Measurements from ENCODE around the gene RAP2A.
A peak's percentile ranks its signal among the peaks of the same experiment; 100 is the strongest.

The RAP2A gene

GRCh38 chr13:97433727-97434396 is at the start of gene RAP2A:
RAP2A (plus strand) TSS chr13:97434169; CDS start chr13:97434471, 302 bp downstream.
- peak; percentile 91 for DNase-seq

GRCh38 chr13:97384371-97384770 is 49.6 kb upstream of the RAP2A start:
- no peak for DNase-seq

- DNase-seq = no peak
Observed at GRCh38 chr13:97385146-97385545, 48.8 kb upstream of the RAP2A start.

- DNase-seq = no peak
Observed at GRCh38 chr13:97385854-97386253, 48.1 kb upstream of the RAP2A start.

GRCh38 chr13:97386801-97387484 is 47.0 kb upstream of the RAP2A start:
- DNase-seq = no peak

- no peak for DNase-seq
Observed at GRCh38 chr13:97387485-97387839, 46.5 kb upstream of the RAP2A start.

GRCh38 chr13:97387890-97388289 is 46.1 kb upstream of the RAP2A start:
- DNase-seq = no peak

GRCh38 chr13:97388373-97388772 is 45.6 kb upstream of the RAP2A start:
- no peak for DNase-seq

- no peak for DNase-seq
Observed at GRCh38 chr13:97390941-97391600, 42.9 kb upstream of the RAP2A start.

GRCh38 chr13:97392020-97392419 is 41.9 kb upstream of the RAP2A start:
- no peak for DNase-seq

GRCh38 chr13:97394542-97394941 is 39.4 kb upstream of the RAP2A start:
- no peak for DNase-seq

- no peak for DNase-seq
Observed at GRCh38 chr13:97395447-97396136, 38.4 kb upstream of the RAP2A start.

- no peak for DNase-seq
Observed at GRCh38 chr13:97397267-97397666, 36.7 kb upstream of the RAP2A start.

GRCh38 chr13:97401421-97401820 is 32.5 kb upstream of the RAP2A start:
- no peak for DNase-seq

GRCh38 chr13:97403893-97404750 is 29.8 kb upstream of the RAP2A start:
- no peak for DNase-seq

GRCh38 chr13:97407540-97407939 is 26.4 kb upstream of the RAP2A start:
- no peak for DNase-seq

GRCh38 chr13:97408938-97409337 is 25.0 kb upstream of the RAP2A start:
- DNase-seq = no peak

- DNase-seq = no peak
Observed at GRCh38 chr13:97411984-97412383, 22.0 kb upstream of the RAP2A start.

GRCh38 chr13:97413694-97414093 is 20.3 kb upstream of the RAP2A start:
- no peak for DNase-seq

GRCh38 chr13:97414392-97414791 is 19.6 kb upstream of the RAP2A start:
- DNase-seq = no peak

- no peak for DNase-seq
Observed at GRCh38 chr13:97417698-97418097, 16.3 kb upstream of the RAP2A start.

Data from NCI-H526 treated with DMSO at 0.1 percent for 48 hours (cell line).